Hepatocyte (in vitro differentiated cells): ENCODE results near the gene ANOS1. TPM values are rescaled to one million over a fixed set of nuclear protein-coding genes. Genes with fewer than 3 reads are reported as not detected.

Experiments used
- DNase-seq: peaks from one replicate; pipeline ENCODE4 v3.0.0-alpha.2; 2016; ENCODE audit warnings: low spot score
- H2AFZ ChIP-seq: fragments of 200-600 bp; sonication (generic); 2 replicates; pipeline ENCODE4 v1.6.0; 2016; ENCODE audit warnings: antibody characterized with exemption, mild to moderate bottlenecking
- H3K27ac ChIP-seq: fragments of 200-600 bp; sonication (generic); 2 replicates; pipeline ENCODE4 v1.5.1; 2016; ENCODE audit warnings: mild to moderate bottlenecking
- H3K27me3 ChIP-seq: fragments of 200-600 bp; sonication (generic); 2 replicates; pipeline ENCODE4 v1.6.1; 2016
- H3K36me3 ChIP-seq: fragments of 200-600 bp; sonication (generic); replicated peaks from 2 replicates; pipeline ENCODE4 v1.5.1; 2016; ENCODE audit warnings: low read depth; ENCODE audit not compliant: insufficient read depth
- H3K4me1 ChIP-seq: fragments of 200-600 bp; sonication (generic); 2 replicates; pipeline ENCODE4 v1.5.1; 2016; ENCODE audit warnings: mild to moderate bottlenecking, moderate library complexity; ENCODE audit not compliant: insufficient read depth
- H3K4me2 ChIP-seq: fragments of 200-600 bp; sonication (generic); 2 replicates; pipeline ENCODE4 v1.6.0; 2016
- H3K4me3 ChIP-seq: fragments of 200-600 bp; sonication (generic); 2 replicates; pipeline ENCODE4 v1.5.1; 2016; ENCODE audit warnings: mild to moderate bottlenecking
- H3K79me2 ChIP-seq: fragments of 200-600 bp; sonication (generic); 2 replicates; pipeline ENCODE4 v1.6.0; 2017; ENCODE audit warnings: mild to moderate bottlenecking
- H3K9me2 ChIP-seq: fragments of 200-600 bp; sonication (generic); replicated peaks from 2 replicates; pipeline ENCODE4 v1.6.0; 2017; ENCODE audit warnings: mild to moderate bottlenecking; ENCODE audit not compliant: insufficient read depth
- H3K9me3 ChIP-seq: fragments of 200-600 bp; sonication (generic); 2 replicates; pipeline ENCODE4 v1.5.1; 2016; ENCODE audit warnings: low read depth, mild to moderate bottlenecking
- H4K20me1 ChIP-seq: fragments of 200-600 bp; sonication (generic); 2 replicates; pipeline ENCODE4 v1.6.0; 2016; ENCODE audit warnings: mild to moderate bottlenecking; ENCODE audit not compliant: insufficient read depth, poor library complexity, severe bottlenecking
- CTCF ChIP-seq: fragments of 200-600 bp; sonication (generic); IDR thresholded peaks from 2 replicates; pipeline ENCODE4 v1.5.1; 2016; ENCODE audit warnings: antibody characterized with exemption, mild to moderate bottlenecking; ENCODE audit not compliant: poor library complexity
- EZH2 ChIP-seq: fragments of 200-600 bp; sonication (generic); IDR thresholded peaks from 2 replicates; pipeline ENCODE4 v1.6.1; 2016; ENCODE audit warnings: antibody characterized with exemption, mild to moderate bottlenecking, borderline replicate concordance
- EZH2phosphoT487 ChIP-seq: fragments of 200-600 bp; sonication (generic); IDR thresholded peaks from one replicate; pipeline ENCODE4 v1.6.1; 2018; ENCODE audit warnings: antibody characterized with exemption, mild to moderate bottlenecking, low read depth, moderate library complexity; ENCODE audit not compliant: unreplicated experiment, severe bottlenecking
- WGBS: methylation state at CpG from one replicate; pipeline ENCODE4 v1.1.6; 2016; ENCODE audit warnings: low lambda C conversion rate; ENCODE audit errors: missing lambda C conversion rate; 5-methylcytosine and 5-hydroxymethylcytosine counted together
- polyA plus RNA-seq: library from polyadenylated mRNA; unstranded; fragments of >200 nt; fragmentation: Nextera tagmentation; extraction: Ambion mirVana; gene quantifications from 2 replicates; pipeline ENCODE4 v1.2.1, GENCODE V29; 2016
- total RNA-seq: library from RNA; depleted of rRNA; stranded (reverse); fragments of >200 nt; gene quantifications from 2 replicates; pipeline ENCODE4 v1.2.3, GENCODE V29; 2014

ANOS1 gene
- total and polyA plus RNA-seq, 2 experiments from 2014 or later = 3.1 to 6.4 TPM

- TF ChIP-seq EZH2phosphoT487 (no peak), EZH2 (no peak), CTCF (no peak)
- H3K4me1 ChIP-seq = no peaks in the 10 kb centered on the region
- no peaks in the 10 kb centered on the region for H3K36me3 ChIP-seq
- DNase-seq = no peak
- H2AFZ ChIP-seq = no peak overlapping the region
- no peak overlapping the region for H3K27ac ChIP-seq
- H3K79me2 ChIP-seq = no peaks in the 10 kb centered on the region
- no peaks in the 10 kb centered on the region for H4K20me1 ChIP-seq
- no peaks in the 10 kb centered on the region for H3K9me2 ChIP-seq
- 74% methylated on average over 11 of the region's 11 CpGs for WGBS
- H3K27me3 ChIP-seq = peaks cover 4% of the 10 kb centered on the region
- H3K9me3 ChIP-seq = no peaks in the 10 kb centered on the region
- H3K4me3 ChIP-seq = no peak overlapping the region
- H3K4me2 ChIP-seq = no peak overlapping the region
Measured at GRCh38 chrX:8728932-8729535, 2.9 kb downstream of the ANOS1 start.

DNA sequence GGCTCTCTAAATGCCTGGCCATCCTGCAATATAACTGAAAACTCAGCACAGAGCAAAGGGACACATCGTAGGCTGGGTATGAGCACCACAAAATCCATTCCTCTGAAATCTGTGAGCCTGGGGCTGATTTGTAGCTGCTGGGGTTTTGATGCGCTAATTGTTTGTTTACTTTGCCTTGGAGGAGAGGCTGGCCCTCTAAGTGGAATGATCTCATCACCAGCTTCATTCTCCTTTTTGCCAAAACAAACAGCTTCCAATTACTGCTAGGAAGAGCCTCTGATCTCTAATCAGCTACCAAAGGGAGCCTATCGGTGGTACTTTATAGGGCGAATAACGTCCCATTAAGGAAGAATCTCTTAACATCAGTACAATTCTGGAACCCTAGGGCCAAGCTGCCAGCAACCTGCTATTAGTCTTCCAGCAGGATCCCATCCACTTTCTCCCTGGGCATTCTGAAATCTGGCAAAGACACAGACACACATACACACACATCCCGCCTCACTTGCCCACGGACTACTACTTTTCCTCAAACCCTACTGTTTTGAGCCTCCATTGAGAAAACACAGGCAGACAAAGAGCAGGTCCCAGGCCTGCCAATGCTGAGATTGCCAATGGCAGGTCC is 5.8 kb downstream of the ANOS1 start:
- Histone ChIP-seq H3K36me3 (no peaks in the 10 kb centered on the region), H3K27ac (no peak overlapping the region), H3K4me2 (no peak overlapping the region), H4K20me1 (no peaks in the 10 kb centered on the region), H3K27me3 (peaks cover 4% of the 10 kb centered on the region), H2AFZ (no peak overlapping the region), H3K9me2 (no peaks in the 10 kb centered on the region), H3K4me3 (no peak overlapping the region), H3K79me2 (no peaks in the 10 kb centered on the region), H3K4me1 (no peaks in the 10 kb centered on the region), H3K9me3 (no peaks in the 10 kb centered on the region)
- WGBS = 52% methylated on average over 7 of the region's 7 CpGs
- TF ChIP-seq CTCF = no peak
- TF ChIP-seq EZH2 = no peak
- TF ChIP-seq EZH2phosphoT487 = no peak
- DNase-seq = no peak

DNA sequence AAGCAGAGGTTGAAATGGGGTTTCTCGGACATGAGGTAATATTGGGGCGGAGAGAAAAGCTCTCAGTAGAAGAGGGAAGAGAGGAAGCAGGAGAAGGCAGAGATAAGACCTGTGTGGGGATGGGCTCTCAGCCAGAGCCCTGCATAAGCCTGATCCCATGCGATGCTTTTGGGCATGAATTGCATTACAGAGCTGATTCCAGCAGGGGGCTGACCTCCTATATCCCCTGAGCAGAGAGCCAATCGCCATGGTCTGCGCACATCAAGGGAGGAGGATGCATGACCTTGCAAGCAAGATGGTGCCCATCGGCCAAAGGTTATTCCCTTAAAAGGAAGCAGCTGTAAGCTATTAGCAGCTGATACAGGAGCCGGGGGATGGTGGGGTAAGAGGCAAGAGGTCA is 7.6 kb downstream of the ANOS1 start:
- WGBS = 60% methylated on average over 7 of the region's 7 CpGs
- H3K36me3 ChIP-seq = no peaks in the 10 kb centered on the region
- no peaks in the 10 kb centered on the region for H3K9me3 ChIP-seq
- H2AFZ ChIP-seq = no peak overlapping the region
- no peak for DNase-seq
- no peak overlapping the region for H3K4me2 ChIP-seq
- H3K27ac ChIP-seq = no peak overlapping the region
- H3K27me3 ChIP-seq = no peaks in the 10 kb centered on the region
- H3K4me1 ChIP-seq = no peaks in the 10 kb centered on the region
- no peaks in the 10 kb centered on the region for H4K20me1 ChIP-seq
- H3K9me2 ChIP-seq = no peaks in the 10 kb centered on the region
- no peaks in the 10 kb centered on the region for H3K79me2 ChIP-seq
- TF ChIP-seq EZH2 = no peak
- no peak for TF ChIP-seq EZH2phosphoT487
- no peak for TF ChIP-seq CTCF
- H3K4me3 ChIP-seq = no peak overlapping the region
